Chondrocyte (in vitro differentiated cells): ENCODE data around the gene SLC25A24. TPM values are rescaled to one million over a fixed set of nuclear protein-coding genes. Genes with fewer than 3 reads are reported as not detected.

ENCODE experiments used
- DNase-seq: peaks from one replicate; pipeline ENCODE4 v3.0.0; 2021; ENCODE audit warnings: mixed read lengths, low spot score
- H3K27ac Mint-ChIP-seq: one replicate; pipeline ENCODE4 v1.8.0; 2021; ENCODE audit warnings: mild to moderate bottlenecking, moderate library complexity, mixed read lengths; ENCODE audit not compliant: unreplicated experiment
- H3K27me3 Mint-ChIP-seq: 2 replicates; pipeline ENCODE4 v1.8.0; 2021; ENCODE audit warnings: low read depth, mixed read lengths
- H3K36me3 Mint-ChIP-seq: 2 replicates; pipeline ENCODE4 v1.8.0; 2021; ENCODE audit warnings: low read depth, mixed read lengths
- H3K4me1 Mint-ChIP-seq: 2 replicates; pipeline ENCODE4 v1.8.0; 2021; ENCODE audit warnings: low read depth, mild to moderate bottlenecking, mixed read lengths
- H3K4me3 Mint-ChIP-seq: one replicate; pipeline ENCODE4 v1.8.0; 2021; ENCODE audit warnings: mild to moderate bottlenecking, moderate library complexity, mixed read lengths; ENCODE audit not compliant: unreplicated experiment
- H3K9me3 Mint-ChIP-seq: 2 replicates; pipeline ENCODE4 v1.8.0; 2021; ENCODE audit warnings: low read depth, mixed read lengths
- total RNA-seq: library from RNA; stranded (reverse); gene quantifications from 3 replicates; pipeline ENCODE4 v1.2.1, GENCODE V29; 2021
- TF ChIP-seq, protein P1 (sequence below): fragments of 200-600 bp; sonication (generic); IDR thresholded peaks from 2 replicates; pipeline ENCODE4 v1.5.0; 2021; ENCODE audit warnings: antibody characterized with exemption, mild to moderate bottlenecking, moderate library complexity

The SLC25A24 gene
- total RNA-seq, 1 donor from 2014 or later, result 43.4 TPM

DNA sequence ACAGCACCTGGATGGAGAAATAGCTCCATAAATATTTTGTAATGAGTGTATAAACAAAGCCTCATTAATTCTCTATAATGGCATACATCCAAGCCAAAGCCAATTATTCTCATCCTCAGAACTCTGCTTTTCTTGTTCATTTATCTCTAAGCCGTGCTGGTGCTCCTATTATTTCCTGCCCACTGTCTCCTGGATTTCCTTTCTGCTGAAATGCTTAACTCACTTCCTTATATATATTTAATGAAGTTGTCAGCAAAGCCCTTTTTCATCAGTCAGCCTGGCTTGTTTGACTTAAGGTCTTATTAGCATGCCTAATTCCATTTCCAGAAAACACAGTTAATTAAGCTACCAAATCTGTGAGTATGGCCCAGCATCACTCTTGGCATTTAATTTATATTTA, 93.4 kb downstream of the SLC25A24 start:
- no peak for DNase-seq
- no peaks in the 10 kb centered on the region for H3K4me1 Mint-ChIP-seq
- H3K27ac Mint-ChIP-seq, result no peak overlapping the region
- peaks cover 4% of the 10 kb centered on the region for H3K9me3 Mint-ChIP-seq
- peaks cover 13% of the 10 kb centered on the region for H3K27me3 Mint-ChIP-seq
- H3K36me3 Mint-ChIP-seq, result no peaks in the 10 kb centered on the region
- no peak overlapping the region for H3K4me3 Mint-ChIP-seq
- TF ChIP-seq, protein P1, sequence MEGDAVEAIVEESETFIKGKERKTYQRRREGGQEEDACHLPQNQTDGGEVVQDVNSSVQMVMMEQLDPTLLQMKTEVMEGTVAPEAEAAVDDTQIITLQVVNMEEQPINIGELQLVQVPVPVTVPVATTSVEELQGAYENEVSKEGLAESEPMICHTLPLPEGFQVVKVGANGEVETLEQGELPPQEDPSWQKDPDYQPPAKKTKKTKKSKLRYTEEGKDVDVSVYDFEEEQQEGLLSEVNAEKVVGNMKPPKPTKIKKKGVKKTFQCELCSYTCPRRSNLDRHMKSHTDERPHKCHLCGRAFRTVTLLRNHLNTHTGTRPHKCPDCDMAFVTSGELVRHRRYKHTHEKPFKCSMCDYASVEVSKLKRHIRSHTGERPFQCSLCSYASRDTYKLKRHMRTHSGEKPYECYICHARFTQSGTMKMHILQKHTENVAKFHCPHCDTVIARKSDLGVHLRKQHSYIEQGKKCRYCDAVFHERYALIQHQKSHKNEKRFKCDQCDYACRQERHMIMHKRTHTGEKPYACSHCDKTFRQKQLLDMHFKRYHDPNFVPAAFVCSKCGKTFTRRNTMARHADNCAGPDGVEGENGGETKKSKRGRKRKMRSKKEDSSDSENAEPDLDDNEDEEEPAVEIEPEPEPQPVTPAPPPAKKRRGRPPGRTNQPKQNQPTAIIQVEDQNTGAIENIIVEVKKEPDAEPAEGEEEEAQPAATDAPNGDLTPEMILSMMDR, result no peak

DNA sequence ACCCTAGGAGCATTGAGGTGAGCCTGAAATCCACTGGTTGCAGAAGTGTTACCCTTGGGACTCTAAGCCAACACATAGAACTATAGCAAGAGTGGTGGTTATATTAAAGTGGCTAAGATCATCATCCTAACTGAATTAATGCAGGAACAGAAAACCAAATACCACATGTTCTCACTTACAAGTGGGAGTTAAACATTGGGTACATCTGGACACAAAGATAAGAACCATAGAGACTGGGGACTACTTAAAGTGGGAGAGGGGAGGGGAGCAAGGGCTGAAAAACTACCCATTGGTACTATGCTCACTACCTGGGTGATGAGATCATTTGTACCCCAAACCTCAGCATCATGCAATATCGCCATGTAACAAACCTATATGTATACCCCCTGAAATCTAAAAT, 100.0 kb downstream of the SLC25A24 start:
- peaks cover 31% of the 10 kb centered on the region for H3K27me3 Mint-ChIP-seq
- TF ChIP-seq, protein P1, result no peak
- peaks cover 2% of the 10 kb centered on the region for H3K9me3 Mint-ChIP-seq
- H3K36me3 Mint-ChIP-seq, result no peaks in the 10 kb centered on the region
- H3K4me3 Mint-ChIP-seq, result no peak overlapping the region
- DNase-seq, result no peak
- no peaks in the 10 kb centered on the region for H3K4me1 Mint-ChIP-seq
- no peak overlapping the region for H3K27ac Mint-ChIP-seq

DNA sequence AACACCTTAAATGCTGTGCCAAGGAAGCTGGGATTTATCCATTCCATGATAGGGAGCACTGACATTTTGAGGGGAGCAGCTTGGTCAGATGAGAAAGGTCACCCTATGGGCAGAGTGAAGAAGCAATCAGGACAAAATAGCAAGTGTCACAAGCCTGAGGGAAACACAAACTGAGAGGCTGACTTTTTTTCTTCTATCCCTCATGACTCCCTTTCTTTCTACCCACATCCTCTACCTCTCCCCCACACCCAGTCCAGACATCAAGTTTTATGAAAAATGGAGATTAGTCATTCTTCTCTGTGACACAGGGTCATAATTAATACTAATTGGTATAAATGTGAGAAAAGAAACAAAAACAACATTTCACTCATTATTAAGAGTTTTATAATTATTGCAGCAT, 103.1 kb downstream of the SLC25A24 start:
- H3K4me1 Mint-ChIP-seq, result no peaks in the 10 kb centered on the region
- peaks cover 23% of the 10 kb centered on the region for H3K27me3 Mint-ChIP-seq
- no peak overlapping the region for H3K4me3 Mint-ChIP-seq
- TF ChIP-seq, protein P1, result no peak
- H3K36me3 Mint-ChIP-seq, result no peaks in the 10 kb centered on the region
- DNase-seq, result no peak
- H3K9me3 Mint-ChIP-seq, result no peaks in the 10 kb centered on the region
- no peak overlapping the region for H3K27ac Mint-ChIP-seq

DNA sequence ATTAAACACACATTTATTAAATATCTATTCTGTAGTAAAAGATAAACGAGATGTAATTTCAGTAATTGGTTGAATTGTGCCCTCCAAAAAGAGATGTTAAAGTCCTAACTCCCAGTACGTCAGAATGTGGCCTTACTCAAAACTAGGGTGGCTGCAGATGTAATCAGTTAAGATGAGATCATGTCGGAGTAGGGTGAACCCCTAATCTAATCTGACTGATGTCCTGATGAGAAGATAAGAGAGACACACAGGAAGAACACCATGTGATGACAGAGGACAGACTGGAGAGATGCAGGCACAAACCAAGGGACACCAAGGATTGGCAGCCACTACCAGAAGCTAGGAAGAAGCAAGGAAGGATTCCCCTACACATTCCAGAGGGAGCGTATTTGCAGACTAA, 104.1 kb downstream of the SLC25A24 start:
- TF ChIP-seq, protein P1, result no peak
- DNase-seq, result no peak
- no peak overlapping the region for H3K27ac Mint-ChIP-seq
- peaks cover 24% of the 10 kb centered on the region for H3K27me3 Mint-ChIP-seq
- no peaks in the 10 kb centered on the region for H3K36me3 Mint-ChIP-seq
- H3K9me3 Mint-ChIP-seq, result no peaks in the 10 kb centered on the region
- no peaks in the 10 kb centered on the region for H3K4me1 Mint-ChIP-seq
- no peak overlapping the region for H3K4me3 Mint-ChIP-seq

DNA sequence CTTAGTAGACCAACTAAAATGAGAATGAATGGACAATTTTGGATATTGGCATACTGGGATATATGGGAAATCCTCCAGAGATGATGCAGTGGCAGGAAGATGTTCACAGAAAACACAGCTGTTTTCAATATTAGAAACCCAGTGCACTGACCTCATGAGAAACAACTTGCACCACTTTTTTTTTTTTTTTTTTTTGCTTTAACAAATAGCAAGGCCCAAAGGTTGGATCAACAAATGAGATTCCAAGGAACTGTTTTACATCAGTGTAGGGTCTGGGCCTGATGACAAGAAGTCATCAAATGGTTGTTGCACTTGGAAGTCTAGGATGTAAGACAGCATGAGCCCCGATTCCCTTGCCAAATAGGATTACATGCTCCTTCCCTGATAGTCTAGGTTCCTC, 110.7 kb downstream of the SLC25A24 start:
- Mint-ChIP-seq H3K36me3 (no peaks in the 10 kb centered on the region), H3K4me3 (no peak overlapping the region), H3K4me1 (no peaks in the 10 kb centered on the region), H3K27ac (no peak overlapping the region), H3K27me3 (peaks cover 8% of the 10 kb centered on the region), H3K9me3 (no peaks in the 10 kb centered on the region)
- DNase-seq, result no peak
- TF ChIP-seq, protein P1, result no peak
